ENCODE results near the gene TCF12. TPM values are rescaled to one million over a fixed set of nuclear protein-coding genes. Genes with fewer than 3 reads are reported as not detected.

TCF12 gene
- total RNA-seq, 1 donor from 2014 or later = 93.0 TPM

DNA sequence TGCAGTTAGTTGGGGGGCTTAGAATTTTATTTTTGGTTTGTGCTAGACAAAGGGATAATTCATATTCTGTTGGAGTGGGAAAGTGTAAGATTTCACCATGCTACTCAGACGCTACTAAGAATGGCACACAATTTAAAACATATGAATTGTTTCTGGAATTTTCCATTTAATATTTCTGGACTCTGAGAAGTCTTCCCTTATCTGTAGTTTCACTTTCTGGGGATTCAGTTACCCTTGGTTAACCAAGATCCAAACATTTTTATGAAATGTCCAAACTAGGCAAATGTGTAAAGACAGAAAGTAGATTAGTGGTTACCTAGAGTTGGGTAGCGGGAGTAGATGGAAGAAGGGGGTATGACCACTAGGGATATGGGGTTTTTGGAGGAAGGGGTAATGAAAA, 53.1 kb downstream of the TCF12 start:
- H3K27ac ChIP-seq = no peak overlapping the region
- H3K27me3 ChIP-seq (ENCODE audit: low read depth) = no peaks in the 10 kb centered on the region
- peaks cover 8% of the 10 kb centered on the region for H3K4me1 ChIP-seq
- ATAC-seq (no peak), DNase-seq (no peak)
- H3K36me3 ChIP-seq = no peaks in the 10 kb centered on the region
- intact Hi-C loops (cut with DNase I) = no loop called here
- TF ChIP-seq, protein P1, sequence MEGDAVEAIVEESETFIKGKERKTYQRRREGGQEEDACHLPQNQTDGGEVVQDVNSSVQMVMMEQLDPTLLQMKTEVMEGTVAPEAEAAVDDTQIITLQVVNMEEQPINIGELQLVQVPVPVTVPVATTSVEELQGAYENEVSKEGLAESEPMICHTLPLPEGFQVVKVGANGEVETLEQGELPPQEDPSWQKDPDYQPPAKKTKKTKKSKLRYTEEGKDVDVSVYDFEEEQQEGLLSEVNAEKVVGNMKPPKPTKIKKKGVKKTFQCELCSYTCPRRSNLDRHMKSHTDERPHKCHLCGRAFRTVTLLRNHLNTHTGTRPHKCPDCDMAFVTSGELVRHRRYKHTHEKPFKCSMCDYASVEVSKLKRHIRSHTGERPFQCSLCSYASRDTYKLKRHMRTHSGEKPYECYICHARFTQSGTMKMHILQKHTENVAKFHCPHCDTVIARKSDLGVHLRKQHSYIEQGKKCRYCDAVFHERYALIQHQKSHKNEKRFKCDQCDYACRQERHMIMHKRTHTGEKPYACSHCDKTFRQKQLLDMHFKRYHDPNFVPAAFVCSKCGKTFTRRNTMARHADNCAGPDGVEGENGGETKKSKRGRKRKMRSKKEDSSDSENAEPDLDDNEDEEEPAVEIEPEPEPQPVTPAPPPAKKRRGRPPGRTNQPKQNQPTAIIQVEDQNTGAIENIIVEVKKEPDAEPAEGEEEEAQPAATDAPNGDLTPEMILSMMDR (IDR thresholded peaks at IDR 0.05) = no peak
- H3K9me3 ChIP-seq = no peaks in the 10 kb centered on the region
- H3K4me3 ChIP-seq = no peak overlapping the region

DNA sequence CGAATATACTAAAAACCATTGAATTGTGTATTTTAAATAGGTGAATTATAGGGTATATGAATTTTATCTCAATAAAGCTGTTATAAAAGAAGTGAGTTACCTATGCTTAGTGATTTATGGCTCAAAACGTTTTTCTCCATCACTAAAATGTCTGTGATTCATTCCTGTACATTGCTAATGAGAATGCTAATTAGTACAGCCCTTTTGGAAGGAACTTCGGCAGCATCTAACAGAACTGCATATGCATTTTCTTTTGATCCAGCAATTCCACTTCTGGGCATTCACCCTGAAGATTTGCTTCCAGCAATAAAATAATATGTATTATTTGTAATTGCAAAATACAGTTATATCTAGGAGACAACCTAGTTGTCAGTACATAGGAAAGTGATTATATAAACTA, 53.6 kb downstream of the TCF12 start:
- H3K9me3 ChIP-seq = no peaks in the 10 kb centered on the region
- no peaks in the 10 kb centered on the region for H3K27me3 ChIP-seq (ENCODE audit: low read depth)
- H3K27ac ChIP-seq = no peak overlapping the region
- H3K4me3 ChIP-seq = no peak overlapping the region
- H3K36me3 ChIP-seq = no peaks in the 10 kb centered on the region
- H3K4me1 ChIP-seq = peaks cover 8% of the 10 kb centered on the region
- TF ChIP-seq, protein P1 (IDR thresholded peaks at IDR 0.05) = no peak
- ATAC-seq (no peak), DNase-seq (no peak)
- intact Hi-C loops (cut with DNase I) = no loop called here

DNA sequence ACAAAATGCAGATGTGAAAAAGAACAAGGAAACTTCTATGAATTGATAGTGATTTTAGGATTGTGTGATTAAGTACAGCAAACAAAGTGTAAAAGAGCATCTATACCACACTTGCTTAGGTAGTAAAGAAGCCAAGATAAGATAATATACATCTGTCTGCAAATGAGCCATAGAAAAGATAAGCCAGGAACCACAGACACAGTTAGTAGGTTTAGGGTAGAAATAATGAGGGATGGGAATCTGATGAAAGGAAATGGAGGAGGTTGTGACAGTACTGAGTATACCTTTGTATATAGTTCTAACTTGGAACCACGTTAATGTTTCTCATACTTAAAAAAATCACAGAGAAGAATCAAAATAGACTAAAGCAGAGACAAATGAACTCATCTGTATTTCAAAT, 54.0 kb downstream of the TCF12 start:
- Histone ChIP-seq H3K9me3 (no peaks in the 10 kb centered on the region), H3K27ac (no peak overlapping the region), H3K27me3 (ENCODE audit: low read depth) (no peaks in the 10 kb centered on the region), H3K4me1 (peaks cover 8% of the 10 kb centered on the region), H3K36me3 (no peaks in the 10 kb centered on the region), H3K4me3 (no peak overlapping the region)
- ATAC-seq (no peak), DNase-seq (no peak)
- TF ChIP-seq, protein P1 (IDR thresholded peaks at IDR 0.05) = no peak
- intact Hi-C loops (cut with DNase I) = no loop called here

DNA sequence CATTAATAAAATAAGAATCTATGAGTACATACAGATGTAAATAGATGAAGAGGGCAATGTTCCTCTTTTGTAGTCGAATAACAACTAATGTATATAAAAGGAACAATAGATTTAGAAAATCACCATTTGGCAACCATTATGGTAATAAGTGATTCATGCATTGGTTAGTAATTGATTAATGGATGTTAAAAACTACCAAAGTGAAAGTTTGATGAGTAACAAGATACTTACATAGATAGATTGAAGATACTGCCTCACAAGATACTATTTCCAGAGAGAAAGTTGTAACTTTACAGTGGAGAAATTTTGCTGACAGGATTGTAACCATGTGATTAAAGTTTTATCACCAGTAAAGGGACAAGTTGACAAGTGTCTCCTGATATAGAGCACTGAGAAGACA, 55.0 kb downstream of the TCF12 start:
- TF ChIP-seq, protein P1 (IDR thresholded peaks at IDR 0.05) = no peak
- DNase-seq (no peak), ATAC-seq (no peak)
- Histone ChIP-seq H3K9me3 (no peaks in the 10 kb centered on the region), H3K27ac (no peak overlapping the region), H3K4me3 (no peak overlapping the region), H3K27me3 (ENCODE audit: low read depth) (no peaks in the 10 kb centered on the region), H3K36me3 (no peaks in the 10 kb centered on the region), H3K4me1 (peaks cover 7% of the 10 kb centered on the region)
- intact Hi-C loops (cut with DNase I) = no loop called here

DNA sequence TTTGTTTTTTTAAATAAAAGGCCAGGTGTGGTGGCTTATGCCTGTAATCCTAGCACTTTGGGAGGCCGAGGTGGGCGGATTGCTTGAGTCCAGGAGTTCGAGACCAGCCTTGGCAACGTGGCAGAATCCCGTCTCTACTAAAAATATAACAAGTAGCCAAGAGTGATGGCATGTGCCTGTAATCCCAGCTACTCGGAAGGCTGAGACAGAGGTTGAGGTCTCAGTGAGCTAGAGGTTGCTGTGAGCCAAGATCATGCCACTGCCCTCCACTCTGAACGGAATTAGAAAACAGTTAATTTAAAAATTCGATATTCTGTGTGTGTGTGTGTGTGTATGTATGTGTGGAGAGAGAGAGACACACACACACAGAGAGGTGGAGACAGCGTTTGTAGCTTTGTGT, 58.8 kb downstream of the TCF12 start:
- no peaks in the 10 kb centered on the region for H3K9me3 ChIP-seq
- H3K36me3 ChIP-seq = no peaks in the 10 kb centered on the region
- H3K4me3 ChIP-seq = no peak overlapping the region
- TF ChIP-seq, protein P1 (IDR thresholded peaks at IDR 0.05) = no peak
- no peaks in the 10 kb centered on the region for H3K4me1 ChIP-seq
- intact Hi-C loops (cut with DNase I) = no loop called here
- no peak for ATAC-seq
- no peaks in the 10 kb centered on the region for H3K27me3 ChIP-seq (ENCODE audit: low read depth)
- H3K27ac ChIP-seq = no peak overlapping the region
- no peak for DNase-seq
